Breast epithelium (tissue), 3 donors: ENCODE data around the gene EFHD1.

Source experiments
- POLR2A ChIP-seq: fragments of 450-650 bp; IDR thresholded peaks from one replicate; pipeline ENCODE4 v1.6.1; 2016; ENCODE audit warnings: antibody characterized with exemption, mild to moderate bottlenecking, moderate library complexity
- TF ChIP-seq, protein P1 (sequence below), 3 donors: fragments of 450-650 bp; IDR thresholded peaks; one replicate each; pipeline ENCODE4 v1.5.1; 2016 to 2017; ENCODE audit warnings: antibody characterized with exemption in 3 of 3, mild to moderate bottlenecking in 3 of 3, moderate library complexity in 3 of 3

DNA sequence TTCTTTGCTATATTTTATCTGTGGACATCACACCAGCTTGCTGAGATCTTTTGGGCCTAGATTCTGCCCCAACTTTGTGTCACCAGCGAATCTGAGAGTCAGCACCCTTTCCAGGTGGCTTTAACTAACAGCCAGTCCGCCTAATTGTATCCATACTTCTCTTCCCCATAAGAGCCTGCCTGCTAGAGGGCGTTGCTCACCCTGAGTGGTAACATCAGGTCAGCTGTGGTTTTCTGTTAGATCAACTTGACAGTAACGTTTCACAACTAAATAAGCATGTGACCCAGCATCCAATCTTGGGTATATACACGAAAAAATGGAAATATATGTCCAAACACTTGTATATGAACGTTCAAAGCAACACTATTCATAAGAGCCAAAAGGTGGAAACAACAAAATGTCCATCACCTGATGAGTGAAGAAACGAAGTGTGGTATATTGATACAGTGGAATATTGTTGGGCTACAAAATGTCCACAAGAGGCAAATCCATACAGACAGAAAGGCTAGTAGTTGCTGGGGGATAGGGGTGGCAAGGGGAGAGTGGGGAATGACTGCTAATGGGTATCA, 24.9 kb downstream of the EFHD1 start:
- TF ChIP-seq POLR2A: no peak
- TF ChIP-seq, protein P1, sequence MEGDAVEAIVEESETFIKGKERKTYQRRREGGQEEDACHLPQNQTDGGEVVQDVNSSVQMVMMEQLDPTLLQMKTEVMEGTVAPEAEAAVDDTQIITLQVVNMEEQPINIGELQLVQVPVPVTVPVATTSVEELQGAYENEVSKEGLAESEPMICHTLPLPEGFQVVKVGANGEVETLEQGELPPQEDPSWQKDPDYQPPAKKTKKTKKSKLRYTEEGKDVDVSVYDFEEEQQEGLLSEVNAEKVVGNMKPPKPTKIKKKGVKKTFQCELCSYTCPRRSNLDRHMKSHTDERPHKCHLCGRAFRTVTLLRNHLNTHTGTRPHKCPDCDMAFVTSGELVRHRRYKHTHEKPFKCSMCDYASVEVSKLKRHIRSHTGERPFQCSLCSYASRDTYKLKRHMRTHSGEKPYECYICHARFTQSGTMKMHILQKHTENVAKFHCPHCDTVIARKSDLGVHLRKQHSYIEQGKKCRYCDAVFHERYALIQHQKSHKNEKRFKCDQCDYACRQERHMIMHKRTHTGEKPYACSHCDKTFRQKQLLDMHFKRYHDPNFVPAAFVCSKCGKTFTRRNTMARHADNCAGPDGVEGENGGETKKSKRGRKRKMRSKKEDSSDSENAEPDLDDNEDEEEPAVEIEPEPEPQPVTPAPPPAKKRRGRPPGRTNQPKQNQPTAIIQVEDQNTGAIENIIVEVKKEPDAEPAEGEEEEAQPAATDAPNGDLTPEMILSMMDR (IDR thresholded peaks at IDR 0.05): no peak
